ENCODE measurements around the gene EZH1.

EZH1 gene

DNA sequence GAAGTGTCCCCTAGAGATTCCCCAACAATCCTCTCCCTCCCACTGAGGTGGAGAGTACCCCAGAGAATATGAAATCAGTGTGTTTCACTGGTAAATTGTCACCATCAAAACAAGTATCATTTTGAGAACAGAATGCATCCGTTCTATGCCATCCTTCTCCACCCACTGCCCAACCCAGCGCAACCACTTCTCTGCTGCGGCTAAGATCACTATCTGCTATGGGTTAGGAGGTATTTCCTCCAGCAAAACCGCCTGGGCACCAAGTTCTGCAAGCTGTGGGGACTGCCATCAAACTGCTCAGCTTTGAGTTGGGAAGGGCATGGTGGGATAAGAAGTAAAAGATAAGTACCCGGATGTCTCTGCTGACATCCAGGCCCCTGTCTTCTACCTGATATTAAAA, 38.1 kb downstream of the EZH1 start:
- no peak for DNase-seq

DNA sequence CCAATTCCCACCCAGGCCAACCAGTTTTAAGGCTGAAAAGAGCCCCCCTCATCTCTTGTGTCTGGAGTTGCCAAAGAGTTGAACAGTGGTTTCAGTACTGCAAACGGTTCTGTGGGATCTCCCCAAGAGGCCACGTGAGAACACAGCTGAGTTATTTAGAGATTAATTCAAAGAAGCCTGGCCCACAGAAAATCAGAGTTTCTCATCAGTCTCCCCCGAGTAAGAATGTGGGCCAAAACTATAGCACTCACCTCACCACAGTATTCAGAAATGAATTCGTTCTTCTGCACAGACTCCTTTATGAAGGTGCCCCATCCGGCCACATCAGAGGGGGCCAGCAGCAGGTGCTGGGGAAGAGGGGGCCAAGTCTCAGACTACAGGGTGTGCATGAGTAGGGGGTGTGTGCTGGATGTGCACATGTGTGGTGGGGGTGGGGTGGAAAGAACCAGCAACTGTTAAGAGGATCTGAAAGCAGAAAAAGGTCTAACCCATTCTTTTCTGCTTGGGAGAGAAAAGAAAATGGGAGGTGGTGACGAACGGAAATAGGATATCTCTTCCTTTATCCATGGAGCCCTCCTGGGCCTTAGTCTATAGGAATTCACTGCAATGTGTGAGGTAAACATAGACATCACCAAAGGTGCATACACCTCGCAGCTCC, 39.9 kb downstream of the EZH1 start:
- no peak for DNase-seq

- DNase-seq = no peak
These were observed 40.4 kb downstream of the EZH1 start for GRCh38 chr17:42704490-42704836.

DNA sequence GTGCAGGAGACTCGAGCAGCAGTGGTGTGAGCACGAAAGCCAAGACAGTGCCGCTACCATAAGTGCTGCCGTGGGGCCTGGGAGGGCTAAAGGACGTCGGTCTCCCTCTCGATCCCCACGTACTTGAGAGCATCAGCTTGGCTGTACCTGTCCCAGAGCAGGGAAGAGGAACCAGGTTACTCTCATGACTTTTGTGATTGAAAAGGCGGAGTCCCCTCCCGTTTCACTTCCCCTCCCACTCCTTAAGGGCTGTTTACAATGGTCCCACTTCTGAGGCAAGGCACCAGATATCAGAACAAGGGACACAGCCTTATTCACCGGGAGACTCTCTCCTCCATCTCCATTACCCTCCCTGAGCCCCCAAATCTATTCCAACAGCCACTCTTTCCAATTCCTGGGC, 42.4 kb downstream of the EZH1 start:
- no peak for DNase-seq

- no peak for DNase-seq
These were observed 44.1 kb downstream of the EZH1 start for GRCh38 chr17:42700586-42701289.

DNA sequence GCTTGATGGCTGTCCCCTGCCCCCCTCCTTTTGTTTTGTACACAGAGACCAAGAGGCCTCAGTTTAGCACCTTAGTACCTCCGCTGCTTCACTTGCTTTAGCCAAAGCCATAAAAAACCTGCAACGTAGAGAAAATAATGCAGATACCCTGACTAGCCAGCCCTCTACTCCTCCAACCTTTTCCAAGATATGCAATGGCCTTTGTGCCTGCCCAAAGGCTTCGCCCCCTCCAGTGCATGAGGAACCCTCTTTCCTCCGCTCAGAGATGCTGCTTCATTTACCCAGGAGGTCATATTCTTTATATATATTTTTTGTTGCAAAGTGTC, 45.5 kb downstream of the EZH1 start:
- DNase-seq = no peak

DNA sequence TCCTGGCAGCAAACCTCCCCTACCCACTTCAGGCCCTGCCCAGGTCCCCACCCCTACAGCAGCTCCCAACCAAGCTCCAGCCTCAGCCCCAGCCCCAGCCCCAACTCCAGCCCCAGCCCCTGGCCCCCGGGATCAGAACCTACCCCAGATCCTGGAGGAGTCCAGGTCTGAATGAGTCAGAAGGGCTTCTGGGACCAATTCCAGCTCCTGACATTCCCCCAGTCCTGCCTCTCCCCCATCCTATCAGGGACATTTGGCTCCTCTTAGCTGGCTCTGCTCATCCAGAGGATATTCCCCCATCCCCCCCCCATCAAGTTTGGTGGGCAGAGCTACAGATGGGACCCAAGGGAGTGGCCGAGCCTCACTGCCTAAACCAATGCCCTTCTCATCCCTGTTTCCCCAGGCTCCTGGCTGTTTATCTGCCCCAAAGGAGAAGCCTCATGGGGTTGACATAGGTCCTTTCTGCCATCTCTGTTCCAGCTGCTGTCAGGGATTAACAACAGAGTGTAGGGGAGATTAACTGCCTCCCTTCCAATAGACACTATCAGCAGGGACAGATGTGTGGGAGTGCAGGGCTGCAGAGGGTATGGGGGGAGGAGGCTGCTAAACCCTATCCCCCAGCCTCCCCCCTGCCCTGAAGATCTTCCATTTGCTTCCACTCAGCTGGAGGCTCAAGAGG, 46.0 kb downstream of the EZH1 start:
- no peak for DNase-seq

DNA sequence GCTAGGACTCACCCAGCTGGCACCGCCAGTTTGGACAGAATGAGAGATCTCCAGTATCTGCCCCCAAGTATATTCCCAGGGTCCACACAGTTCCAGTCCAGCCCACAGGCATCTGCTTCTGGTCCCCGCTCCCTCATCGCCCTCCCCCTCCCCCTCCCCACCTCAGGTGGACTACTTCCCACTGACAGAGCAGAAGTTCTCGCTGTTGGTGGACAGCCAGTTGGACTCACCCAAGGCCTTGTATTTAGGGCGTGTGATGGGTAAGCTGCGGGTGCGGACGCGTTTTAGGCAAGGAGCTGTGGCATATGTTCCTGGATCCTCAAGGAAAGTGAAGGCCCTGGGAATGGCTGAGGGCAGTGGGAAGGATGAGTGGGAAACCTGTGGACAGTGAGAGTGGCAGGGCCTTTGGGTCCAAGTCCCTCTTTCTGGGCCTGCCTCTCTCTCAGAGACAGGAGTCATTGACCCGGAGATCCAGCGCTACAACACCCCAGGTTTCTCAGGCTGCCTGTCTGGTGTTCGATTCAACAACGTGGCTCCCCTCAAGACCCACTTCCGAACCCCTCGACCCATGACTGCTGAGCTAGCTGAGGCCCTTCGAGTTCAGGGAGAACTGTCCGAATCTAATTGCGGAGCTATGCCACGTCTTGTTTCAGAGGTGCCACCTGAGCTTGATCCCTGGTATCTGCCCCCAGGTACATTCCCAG, 47.6 kb downstream of the EZH1 start:
- no peak for DNase-seq

- no peak for DNase-seq
These were observed 49.3 kb downstream of the EZH1 start for GRCh38 chr17:42695500-42695899.

- no peak for DNase-seq
These were observed 50.3 kb downstream of the EZH1 start for GRCh38 chr17:42694524-42694923.

- no peak for DNase-seq
These were observed 52.4 kb downstream of the EZH1 start for GRCh38 chr17:42692489-42692888.

DNA sequence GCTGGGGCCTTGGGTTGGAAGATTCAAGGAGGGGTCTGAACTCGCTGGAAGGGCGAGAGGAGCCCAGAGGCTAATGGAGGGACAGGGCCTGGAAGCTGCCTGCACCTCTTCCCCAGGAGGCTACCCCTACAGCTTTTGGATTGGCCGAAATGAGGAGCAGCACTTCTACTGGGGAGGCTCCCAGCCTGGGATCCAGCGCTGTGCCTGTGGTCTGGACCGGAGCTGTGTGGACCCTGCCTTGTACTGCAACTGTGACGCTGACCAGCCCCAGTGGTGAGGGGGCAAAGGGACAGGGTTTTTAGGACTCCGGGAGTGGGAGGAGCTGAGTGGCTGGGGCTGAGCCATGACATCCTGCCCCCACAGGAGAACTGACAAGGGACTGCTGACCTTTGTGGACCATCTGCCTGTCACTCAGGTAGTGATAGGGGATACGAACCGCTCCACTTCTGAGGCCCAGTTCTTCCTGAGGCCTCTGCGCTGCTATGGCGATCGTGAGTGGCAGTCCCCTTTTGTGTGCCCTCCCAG, 53.8 kb downstream of the EZH1 start:
- no peak for DNase-seq

DNA sequence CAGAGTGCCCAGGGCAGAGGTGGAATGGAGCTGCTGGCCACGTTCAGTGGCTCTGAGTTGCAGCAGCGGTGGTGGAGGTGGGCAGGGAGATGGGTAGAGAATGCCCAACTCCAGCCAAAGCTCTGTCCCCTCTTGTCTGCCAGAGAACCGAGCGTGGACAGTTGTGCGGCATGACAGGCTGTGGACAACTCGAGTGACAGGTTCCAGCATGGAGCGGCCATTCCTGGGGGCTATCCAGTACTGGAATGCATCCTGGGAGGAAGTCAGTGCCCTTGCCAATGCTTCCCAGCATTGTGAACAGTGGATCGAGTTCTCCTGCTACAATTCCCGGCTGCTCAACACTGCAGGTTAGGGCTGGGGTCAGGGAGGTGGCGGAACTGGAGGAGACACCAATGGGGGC, 54.2 kb downstream of the EZH1 start:
- DNase-seq = no peak

DNA sequence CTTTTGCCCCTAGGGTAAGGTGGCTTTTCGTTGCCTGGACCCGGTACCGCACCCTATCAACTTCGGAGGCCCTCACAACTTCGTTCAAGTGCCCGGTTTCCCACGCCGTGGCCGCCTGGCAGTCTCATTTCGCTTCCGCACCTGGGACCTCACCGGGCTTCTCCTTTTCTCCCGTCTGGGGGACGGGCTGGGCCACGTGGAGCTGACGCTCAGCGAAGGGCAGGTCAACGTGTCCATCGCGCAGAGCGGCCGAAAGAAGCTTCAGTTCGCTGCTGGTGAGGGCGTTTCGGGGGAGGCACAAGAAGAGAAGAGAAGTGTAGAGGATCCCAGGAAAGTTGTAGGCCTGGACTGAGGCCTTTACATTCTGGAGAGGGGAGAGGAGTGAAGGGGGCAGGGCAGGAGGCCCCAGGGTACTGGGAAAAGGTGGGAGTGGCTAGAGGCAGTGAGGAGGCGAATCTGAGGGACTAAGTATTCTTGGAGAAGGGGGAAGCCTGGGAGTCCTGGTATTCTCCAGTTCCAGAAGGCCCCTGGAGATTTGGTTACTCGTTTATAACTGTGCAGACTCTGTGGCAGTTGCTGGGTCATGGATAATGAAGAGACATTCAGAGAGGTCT, 57.0 kb downstream of the EZH1 start:
- no peak for DNase-seq

- DNase-seq = no peak
These were observed 58.2 kb downstream of the EZH1 start for GRCh38 chr17:42686520-42687128.

DNA sequence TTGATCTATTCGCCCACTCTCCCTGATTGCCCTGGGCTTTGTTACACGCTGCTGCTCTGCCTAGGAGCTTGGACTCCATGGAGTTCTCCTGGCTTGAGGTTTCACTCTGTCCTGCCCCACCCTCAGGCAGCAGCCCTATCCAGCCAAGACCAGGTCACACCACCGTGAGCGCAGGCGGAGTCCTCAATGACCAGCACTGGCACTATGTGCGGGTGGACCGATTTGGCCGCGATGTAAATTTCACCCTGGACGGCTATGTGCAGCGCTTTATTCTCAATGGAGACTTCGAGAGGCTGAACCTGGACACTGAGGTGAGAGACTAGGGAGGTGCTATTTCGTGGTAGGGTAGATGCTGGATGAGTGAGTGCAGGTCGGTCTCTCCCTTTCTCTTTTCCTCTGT, 59.0 kb downstream of the EZH1 start:
- no peak for DNase-seq

DNA sequence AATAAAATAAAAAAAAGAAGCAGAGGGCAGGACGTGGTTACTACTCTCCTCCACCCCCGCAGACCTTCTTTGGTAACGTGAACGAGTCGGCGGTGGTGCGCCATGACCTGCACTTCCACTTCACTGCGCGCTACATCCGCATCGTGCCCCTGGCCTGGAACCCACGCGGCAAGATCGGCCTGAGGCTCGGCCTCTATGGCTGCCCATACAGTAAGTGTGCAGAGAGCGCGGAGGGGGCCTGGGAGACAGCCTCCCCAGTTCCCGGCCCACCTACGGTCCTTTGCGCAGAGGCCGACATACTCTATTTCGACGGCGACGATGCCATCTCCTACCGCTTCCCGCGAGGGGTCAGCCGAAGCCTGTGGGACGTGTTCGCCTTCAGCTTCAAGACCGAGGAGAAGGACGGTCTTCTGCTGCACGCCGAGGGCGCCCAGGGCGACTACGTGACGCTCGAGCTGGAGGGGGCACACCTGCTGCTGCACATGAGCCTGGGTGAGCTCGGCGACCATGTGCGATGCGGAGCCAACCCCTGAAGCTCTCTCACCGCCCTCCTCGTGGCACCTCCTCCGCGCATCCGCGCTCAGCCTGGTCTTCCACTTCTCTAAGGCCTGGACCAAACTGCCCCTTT, 59.8 kb downstream of the EZH1 start:
- DNase-seq = no peak

- no peak for DNase-seq
These were observed 61.3 kb downstream of the EZH1 start for GRCh38 chr17:42683407-42684034.

GRCh38 chr17:42682722-42683403, 62.0 kb downstream of the EZH1 start:
- peak; percentile 38 for DNase-seq

DNA sequence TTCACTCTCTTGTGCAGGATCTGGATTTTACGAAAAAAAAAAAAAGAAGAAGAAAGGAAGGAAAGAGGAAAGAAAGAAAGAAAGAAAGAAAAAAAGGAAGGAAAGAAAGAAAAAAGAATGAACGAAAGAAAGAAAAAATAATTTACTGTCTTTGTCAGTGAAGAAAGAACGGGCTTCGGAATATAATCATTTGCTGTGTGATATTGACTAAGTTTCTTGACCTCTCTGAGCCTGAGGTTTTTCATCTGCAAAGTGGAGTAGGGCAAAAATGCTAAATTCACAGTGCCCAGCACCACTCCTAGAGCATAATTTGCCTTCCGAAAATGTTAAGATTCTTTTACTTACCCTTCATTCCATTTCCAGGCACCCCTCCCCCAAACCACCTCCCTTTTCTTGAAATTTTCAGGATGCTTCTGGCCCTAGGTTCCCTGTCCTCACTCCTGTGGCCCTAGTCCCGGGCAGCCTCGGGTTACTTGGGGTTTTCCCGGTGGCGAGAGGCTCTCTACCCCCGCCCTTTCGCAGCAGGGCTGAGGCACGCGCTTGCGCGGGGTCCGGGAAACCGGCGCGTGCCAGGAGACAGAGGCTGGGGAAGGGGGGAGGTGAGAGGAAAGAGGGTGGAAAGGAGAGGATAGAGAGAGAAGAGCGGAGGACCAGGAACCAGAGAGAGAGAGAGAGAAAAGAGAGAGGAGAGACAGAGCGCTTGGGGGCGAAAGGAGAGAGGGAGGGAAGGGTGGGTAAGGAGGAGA, 62.7 kb downstream of the EZH1 start, which contains the start of gene CNTNAP1:
CNTNAP1 (plus strand) TSS at position 556 of the 746 bp plus-strand sequence. CDS start 299 bp downstream, outside the sequence.
- DNase-seq = peak; percentile 60
